ENCODE measurements around the gene CIPC. TPM values are rescaled to one million over a fixed set of nuclear protein-coding genes. Genes with fewer than 3 reads are reported as not detected.

Gene CIPC
- total and polyA plus RNA-seq, 2 of the 13 experiments (the other 11 are each of a cell fraction or from before 2014, with no cell fraction given) = 7.6 to 13.9 TPM

DNA sequence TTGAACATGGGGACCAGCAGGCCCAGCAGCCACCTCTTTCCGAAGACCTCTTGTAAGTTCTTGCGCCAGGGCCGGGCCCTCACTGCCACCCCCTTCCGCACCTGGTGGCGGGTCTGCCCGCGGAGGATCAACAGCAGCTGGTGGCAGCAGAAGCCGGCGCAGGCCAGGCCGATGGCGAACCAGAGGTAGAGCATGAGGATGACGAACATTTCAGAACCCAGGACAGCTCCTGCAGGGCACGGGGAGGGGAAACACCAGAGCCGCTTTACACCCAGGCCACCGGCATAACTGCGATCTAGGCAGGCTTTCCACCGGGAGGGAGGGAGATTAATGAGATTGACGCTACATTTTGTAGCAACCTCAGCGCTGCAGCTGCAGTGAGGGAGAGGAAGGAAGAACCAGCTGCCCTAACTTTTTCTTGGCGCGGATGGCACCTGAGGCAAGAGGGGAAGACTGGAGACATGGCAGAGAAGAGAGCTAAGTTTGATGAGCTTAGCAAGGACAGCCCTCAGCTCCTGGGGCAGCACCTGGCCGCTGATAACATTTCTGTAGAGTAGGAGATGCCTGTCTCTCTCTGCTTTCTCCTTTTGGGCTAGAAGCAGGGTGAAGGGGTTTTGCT is 35.8 kb downstream of the CIPC start (continued):
- peak; percentile 71; the same call in 1 of the 2 replicates for TF ChIP-seq STAT5B (CRISPR knock-in tag; IDR thresholded peaks at IDR 0.05)
- TF ChIP-seq HOXA5 (CRISPR knock-in tag; IDR thresholded peaks at IDR 0.05) = peak; percentile 95
- no peak for TF ChIP-seq ZNF577 (CRISPR knock-in tag; IDR thresholded peaks at IDR 0.05; ENCODE audit: borderline replicate concordance, low read depth)
- TF ChIP-seq PAX8 (CRISPR knock-in tag; IDR thresholded peaks at IDR 0.05; ENCODE audit: borderline replicate concordance) = peak; percentile 50; the same call in 1 of the 2 replicates
- TF ChIP-seq ZSCAN9 (CRISPR knock-in tag; IDR thresholded peaks at IDR 0.05; ENCODE audit: borderline replicate concordance) = peak; percentile 94
- no peak for TF ChIP-seq TRAFD1 (CRISPR knock-in tag; IDR thresholded peaks at IDR 0.05; ENCODE audit: borderline replicate concordance)
- peak; percentile 35; the same call in 1 of the 2 replicates for TF ChIP-seq PHF8 (CRISPR knock-in tag; IDR thresholded peaks at IDR 0.05)
- no peak for TF ChIP-seq NRL (CRISPR knock-in tag; IDR thresholded peaks at IDR 0.05; ENCODE audit: borderline replicate concordance)
- no peak for TF ChIP-seq JARID2 (CRISPR knock-in tag; IDR thresholded peaks at IDR 0.05; ENCODE audit: insufficient replicate concordance)
- TF ChIP-seq, protein P1, sequence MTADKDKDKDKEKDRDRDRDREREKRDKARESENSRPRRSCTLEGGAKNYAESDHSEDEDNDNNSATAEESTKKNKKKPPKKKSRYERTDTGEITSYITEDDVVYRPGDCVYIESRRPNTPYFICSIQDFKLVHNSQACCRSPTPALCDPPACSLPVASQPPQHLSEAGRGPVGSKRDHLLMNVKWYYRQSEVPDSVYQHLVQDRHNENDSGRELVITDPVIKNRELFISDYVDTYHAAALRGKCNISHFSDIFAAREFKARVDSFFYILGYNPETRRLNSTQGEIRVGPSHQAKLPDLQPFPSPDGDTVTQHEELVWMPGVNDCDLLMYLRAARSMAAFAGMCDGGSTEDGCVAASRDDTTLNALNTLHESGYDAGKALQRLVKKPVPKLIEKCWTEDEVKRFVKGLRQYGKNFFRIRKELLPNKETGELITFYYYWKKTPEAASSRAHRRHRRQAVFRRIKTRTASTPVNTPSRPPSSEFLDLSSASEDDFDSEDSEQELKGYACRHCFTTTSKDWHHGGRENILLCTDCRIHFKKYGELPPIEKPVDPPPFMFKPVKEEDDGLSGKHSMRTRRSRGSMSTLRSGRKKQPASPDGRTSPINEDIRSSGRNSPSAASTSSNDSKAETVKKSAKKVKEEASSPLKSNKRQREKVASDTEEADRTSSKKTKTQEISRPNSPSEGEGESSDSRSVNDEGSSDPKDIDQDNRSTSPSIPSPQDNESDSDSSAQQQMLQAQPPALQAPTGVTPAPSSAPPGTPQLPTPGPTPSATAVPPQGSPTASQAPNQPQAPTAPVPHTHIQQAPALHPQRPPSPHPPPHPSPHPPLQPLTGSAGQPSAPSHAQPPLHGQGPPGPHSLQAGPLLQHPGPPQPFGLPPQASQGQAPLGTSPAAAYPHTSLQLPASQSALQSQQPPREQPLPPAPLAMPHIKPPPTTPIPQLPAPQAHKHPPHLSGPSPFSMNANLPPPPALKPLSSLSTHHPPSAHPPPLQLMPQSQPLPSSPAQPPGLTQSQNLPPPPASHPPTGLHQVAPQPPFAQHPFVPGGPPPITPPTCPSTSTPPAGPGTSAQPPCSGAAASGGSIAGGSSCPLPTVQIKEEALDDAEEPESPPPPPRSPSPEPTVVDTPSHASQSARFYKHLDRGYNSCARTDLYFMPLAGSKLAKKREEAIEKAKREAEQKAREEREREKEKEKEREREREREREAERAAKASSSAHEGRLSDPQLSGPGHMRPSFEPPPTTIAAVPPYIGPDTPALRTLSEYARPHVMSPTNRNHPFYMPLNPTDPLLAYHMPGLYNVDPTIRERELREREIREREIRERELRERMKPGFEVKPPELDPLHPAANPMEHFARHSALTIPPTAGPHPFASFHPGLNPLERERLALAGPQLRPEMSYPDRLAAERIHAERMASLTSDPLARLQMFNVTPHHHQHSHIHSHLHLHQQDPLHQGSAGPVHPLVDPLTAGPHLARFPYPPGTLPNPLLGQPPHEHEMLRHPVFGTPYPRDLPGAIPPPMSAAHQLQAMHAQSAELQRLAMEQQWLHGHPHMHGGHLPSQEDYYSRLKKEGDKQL (CRISPR knock-in tag; IDR thresholded peaks at IDR 0.05; ENCODE audit: low read depth) = no peak
- TF ChIP-seq PHB2 (IDR thresholded peaks at IDR 0.05; ENCODE audit: partially characterized antibody) = no peak
- no peak for TF ChIP-seq ZC3H13 (CRISPR knock-in tag; IDR thresholded peaks at IDR 0.05)
- 0 out of 2 replicates have a peak, but pooled peaks have one; percentile 16 for TF ChIP-seq NFYB (CRISPR knock-in tag; IDR thresholded peaks at IDR 0.05)
- TF ChIP-seq RFXANK (CRISPR knock-in tag; IDR thresholded peaks at IDR 0.05) = 0 out of 2 replicates have a peak, but pooled peaks have one; percentile 46
- TF ChIP-seq ZNF256 (CRISPR knock-in tag; conservative IDR thresholded peaks at IDR 0.05) = peak; percentile 76; the same call in 1 of the 2 replicates
- TF ChIP-seq ZNF143 (CRISPR knock-in tag; IDR thresholded peaks at IDR 0.05) = no peak
- peak; percentile 73; the same call in 1 of the 2 replicates for TF ChIP-seq NKX3-1 (CRISPR knock-in tag; IDR thresholded peaks at IDR 0.05)
